ENCODE data around the gene TMIGD1.

DNA sequence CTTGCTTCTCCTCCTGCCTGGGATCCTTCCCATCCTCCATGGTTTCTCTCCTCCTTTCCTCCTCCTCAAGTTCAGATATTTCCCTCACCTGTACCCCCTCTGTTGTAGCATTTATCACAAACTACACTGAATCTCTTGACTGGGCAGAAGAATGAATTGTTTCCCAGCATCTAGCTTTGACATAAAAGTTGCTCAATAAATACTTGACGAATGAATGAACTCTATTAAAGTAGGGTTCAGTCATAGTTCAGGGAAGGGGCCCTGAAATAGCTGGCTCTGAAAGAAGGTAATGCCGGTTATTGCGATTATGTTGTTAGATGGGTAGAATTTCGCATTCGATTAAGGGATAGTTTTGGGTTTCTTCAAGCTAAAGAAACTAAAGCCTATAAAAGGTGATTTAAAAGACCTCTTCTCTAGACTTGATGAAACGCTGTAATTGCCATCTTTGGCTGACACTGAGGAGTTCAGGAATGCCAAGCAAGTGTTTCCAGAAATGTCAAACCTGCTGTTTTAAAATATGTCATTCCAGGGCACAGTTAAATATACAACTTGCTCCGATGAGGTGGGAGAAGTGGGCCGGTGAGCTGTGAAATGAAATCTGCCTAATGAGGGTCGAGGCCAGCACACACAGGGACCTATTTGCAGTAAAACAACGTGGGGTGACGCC lies 43.9 kb upstream of the TMIGD1 start:
- TF ChIP-seq, protein P1, sequence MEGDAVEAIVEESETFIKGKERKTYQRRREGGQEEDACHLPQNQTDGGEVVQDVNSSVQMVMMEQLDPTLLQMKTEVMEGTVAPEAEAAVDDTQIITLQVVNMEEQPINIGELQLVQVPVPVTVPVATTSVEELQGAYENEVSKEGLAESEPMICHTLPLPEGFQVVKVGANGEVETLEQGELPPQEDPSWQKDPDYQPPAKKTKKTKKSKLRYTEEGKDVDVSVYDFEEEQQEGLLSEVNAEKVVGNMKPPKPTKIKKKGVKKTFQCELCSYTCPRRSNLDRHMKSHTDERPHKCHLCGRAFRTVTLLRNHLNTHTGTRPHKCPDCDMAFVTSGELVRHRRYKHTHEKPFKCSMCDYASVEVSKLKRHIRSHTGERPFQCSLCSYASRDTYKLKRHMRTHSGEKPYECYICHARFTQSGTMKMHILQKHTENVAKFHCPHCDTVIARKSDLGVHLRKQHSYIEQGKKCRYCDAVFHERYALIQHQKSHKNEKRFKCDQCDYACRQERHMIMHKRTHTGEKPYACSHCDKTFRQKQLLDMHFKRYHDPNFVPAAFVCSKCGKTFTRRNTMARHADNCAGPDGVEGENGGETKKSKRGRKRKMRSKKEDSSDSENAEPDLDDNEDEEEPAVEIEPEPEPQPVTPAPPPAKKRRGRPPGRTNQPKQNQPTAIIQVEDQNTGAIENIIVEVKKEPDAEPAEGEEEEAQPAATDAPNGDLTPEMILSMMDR (IDR thresholded peaks at IDR 0.05) = no peak
- no peak for TF ChIP-seq POLR2A (IDR thresholded peaks at IDR 0.05)
